ENCODE results near the gene GRIN3B. TPM values are rescaled to one million over a fixed set of nuclear protein-coding genes. Genes with fewer than 3 reads are reported as not detected.
"Not testable (repeated sequence)": the region's sequence is repeated elsewhere in the genome, so short reads cannot be mapped to it uniquely, and the experiment has no call there.

Gene GRIN3B
- total and polyA plus RNA-seq, 2 of the 4 experiments (the other 2 are of a cell fraction): under 0.01 to 0.91 TPM

DNA sequence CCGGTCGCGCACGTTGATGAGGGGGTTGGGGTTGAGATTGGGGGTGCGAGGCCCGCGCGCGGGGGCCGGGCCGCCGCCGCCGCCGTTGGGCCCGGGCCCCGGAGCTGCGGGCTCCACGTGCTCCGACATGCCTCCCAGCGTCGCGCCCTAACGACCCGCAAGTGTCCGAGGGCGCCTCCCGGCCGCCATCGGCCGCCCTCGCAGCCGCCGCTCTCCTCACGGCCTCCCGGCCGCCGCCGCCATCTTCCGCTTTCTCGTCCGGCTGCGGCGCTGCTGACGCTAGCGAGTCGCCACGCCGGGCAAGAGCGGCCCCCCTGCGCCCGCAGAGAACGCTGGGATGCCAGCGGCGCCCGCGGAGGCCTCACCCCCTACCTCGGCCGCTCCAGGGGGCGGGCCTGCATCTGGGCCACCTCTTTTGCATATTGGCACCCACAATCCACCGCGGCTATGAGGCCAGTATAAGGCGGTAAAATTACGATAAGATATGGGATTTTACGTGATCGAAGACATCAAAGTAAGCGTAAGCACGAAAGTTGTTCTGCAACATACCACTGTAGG lies 20.7 kb downstream of the GRIN3B start, which contains the start of gene TMEM259:
TMEM259 (minus strand) TSS at position 256 of the 558 bp plus-strand sequence; CDS start at position 129, 127 bp downstream.
- Histone ChIP-seq H3K36me3 (ENCODE audit: control insufficient read depth, insufficient read depth, low read length) (no peaks in the 10 kb centered on the region), H4K8ac (ENCODE audit: low read depth in 2 of 2, low read length in 2 of 2) (peak within 1 kb of the TSS; percentile 66 to 99), H3K9ac (ENCODE audit: low read depth, low read length) (peak within 1 kb of the TSS; percentile 93), H3K27ac (ENCODE audit: insufficient read depth, low read length) (peak within 1 kb of the TSS; percentile 66), H4K91ac (ENCODE audit: insufficient read depth, low read depth, low read length) (peak within 1 kb of the TSS; percentile 91), H3K27me3 (ENCODE audit: control insufficient read depth, insufficient read depth, low read length) (no peaks in the 10 kb centered on the region), H3K56ac (ENCODE audit: extremely low read depth, insufficient read depth, low read length) (peak within 1 kb of the TSS; percentile 91), H4K20me1 (ENCODE audit: insufficient read depth, low read length) (peaks cover 50% of the 10 kb centered on the region), H3K4me2 (ENCODE audit: low read depth, low read length) (peak within 1 kb of the TSS; percentile 98), H3K4me3 (ENCODE audit: insufficient read depth, low read depth, low read length) (peak within 1 kb of the TSS; percentile 66), H3K9me3 (ENCODE audit: control insufficient read depth, insufficient read depth, low read length) (no peaks in the 10 kb centered on the region), H4K5ac (ENCODE audit: low read depth, low read length) (peak within 1 kb of the TSS; percentile 67), H2AK5ac (ENCODE audit: low read depth, low read length) (peak within 1 kb of the TSS; percentile 90), H3K79me1 (ENCODE audit: low read depth in 1 of 2, low read length in 2 of 2) (peaks cover 0 to 45% of the 10 kb centered on the region in 2 experiments; a peak in 3 of 4 replicates), H2BK20ac (ENCODE audit: low read depth, low read length) (peak within 1 kb of the TSS; percentile 96; the same call in 1 of the 2 replicates), H2BK5ac (ENCODE audit: low read depth, low read length, poor library complexity, severe bottlenecking) (peak within 1 kb of the TSS; percentile 97), H3K4me1 (ENCODE audit: control insufficient read depth, insufficient read depth, low read length) (peaks cover 32% of the 10 kb centered on the region), H3K9me1 (ENCODE audit: insufficient read depth, low read length) (peaks cover 9% of the 10 kb centered on the region; the same call in 1 of the 2 replicates), H3K14ac (replicated peaks; ENCODE audit: low read depth, low read length) (peak within 1 kb of the TSS; percentile 96), H2BK120ac (ENCODE audit: low read depth, low read length) (peak within 1 kb of the TSS; percentile 96), H2BK15ac (ENCODE audit: low read depth, low read length) (peak within 1 kb of the TSS; percentile 91; the same call in 1 of the 3 replicates), H3K4ac (ENCODE audit: low read depth, low read length) (peak within 1 kb of the TSS; percentile 89), H3K23ac (ENCODE audit: low read depth, low read length) (peak within 1 kb of the TSS; percentile 95), H2AK9ac (replicated peaks; ENCODE audit: low read depth, low read length, poor library complexity) (peak within 1 kb of the TSS; percentile 95), H3K18ac (ENCODE audit: low read depth, low read length) (peak within 1 kb of the TSS; percentile 88; the same call in 1 of the 2 replicates), H2AFZ (replicated peaks; ENCODE audit: low read length, poor library complexity) (peak within 1 kb of the TSS; percentile 84)
- ChIA-PET POLR2A (ENCODE audit: unreplicated experiment) (interaction anchor here (0.6 kb wide), 1 partner anchor 169 kb away, joined by 11 read pairs; no protein-coding TSS in a partner anchor), CTCF (no interaction called here)
- peak; percentile 93 for ATAC-seq (ENCODE audit: low read depth)
- in situ Hi-C loops (cut with MboI; ENCODE audit: low sequenced_read_pairs): no loop called here
- TF ChIP-seq MXI1 (IDR thresholded peaks at IDR 0.05; ENCODE audit: borderline replicate concordance, low read depth, low read length) (peak; percentile 72; the same call in 1 of the 2 replicates), RAD21 (IDR thresholded peaks at IDR 0.05; ENCODE audit: low read length) (no peak), MAFK (IDR thresholded peaks at IDR 0.05; ENCODE audit: low read depth, low read length) (0 out of 2 replicates have a peak, but pooled peaks have one; percentile 9), MAZ (IDR thresholded peaks at IDR 0.05; ENCODE audit: borderline replicate concordance, low read depth, low read length) (peak; percentile 90), RFX5 (IDR thresholded peaks at IDR 0.05; ENCODE audit: low read depth, low read length) (no peak)
- intact Hi-C loops (cut with micrococcal nuclease): no loop called here
- dilution Hi-C loops (cut with HindIII; ENCODE audit: low sequenced_read_pairs, unreplicated experiment): no loop called here
- peak; percentile 96 for DNase-seq
- 0% methylated on average over 13 of the region's 68 CpGs; no CpG with 5 or more reads in 1 of the 2 experiments for whole genome bisulfite sequencing, 2 experiments (ENCODE audit: extremely low coverage in 2 of 2, insufficient read length in 1 of 2)
- no TSS peak for BruUV-seq (replicated peaks)

DNA sequence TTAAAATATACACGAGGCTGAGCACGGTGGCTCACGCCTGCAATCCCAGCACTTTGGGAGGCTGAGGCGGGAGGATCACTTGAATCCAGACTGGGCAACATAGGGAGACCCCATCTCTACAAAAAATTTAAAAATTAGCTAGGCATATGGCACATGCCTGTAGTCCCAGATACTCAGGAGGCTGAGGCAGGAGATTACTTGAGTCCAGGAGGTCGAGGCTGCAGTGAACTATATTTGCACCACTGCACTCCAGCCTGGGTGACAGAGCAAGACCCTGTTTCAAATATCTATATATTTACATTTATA lies 23.6 kb downstream of the GRIN3B start:
- peaks cover 0 to 22% of the 10 kb centered on the region in 2 experiments; a peak in 3 of 4 replicates for H3K79me1 ChIP-seq (ENCODE audit: low read depth in 1 of 2, low read length in 2 of 2)
- H4K8ac ChIP-seq (ENCODE audit: low read depth in 2 of 2, low read length in 2 of 2); H2AK5ac ChIP-seq (ENCODE audit: low read depth, low read length); H3K18ac ChIP-seq (ENCODE audit: low read depth, low read length); H3K27ac ChIP-seq (ENCODE audit: insufficient read depth, low read length); H3K4me3 ChIP-seq (ENCODE audit: insufficient read depth, low read depth, low read length); H2BK15ac ChIP-seq (ENCODE audit: low read depth, low read length); H3K4ac ChIP-seq (ENCODE audit: low read depth, low read length); H2BK120ac ChIP-seq (ENCODE audit: low read depth, low read length); H3K56ac ChIP-seq (ENCODE audit: extremely low read depth, insufficient read depth, low read length); H3K4me2 ChIP-seq (ENCODE audit: low read depth, low read length); H3K9ac ChIP-seq (ENCODE audit: low read depth, low read length); intact Hi-C loops (cut with micrococcal nuclease); H3K23ac ChIP-seq (ENCODE audit: low read depth, low read length); POLR2A ChIA-PET (ENCODE audit: unreplicated experiment); H3K36me3 ChIP-seq (ENCODE audit: control insufficient read depth, insufficient read depth, low read length); DNase-seq; ATAC-seq (ENCODE audit: low read depth); in situ Hi-C loops (cut with MboI; ENCODE audit: low sequenced_read_pairs); H2AFZ ChIP-seq (replicated peaks; ENCODE audit: low read length, poor library complexity); H2AK9ac ChIP-seq (replicated peaks; ENCODE audit: low read depth, low read length, poor library complexity); CTCF ChIA-PET; H2BK20ac ChIP-seq (ENCODE audit: low read depth, low read length); H3K14ac ChIP-seq (replicated peaks; ENCODE audit: low read depth, low read length); BruUV-seq (replicated peaks); H3K9me3 ChIP-seq (ENCODE audit: control insufficient read depth, insufficient read depth, low read length); H4K91ac ChIP-seq (ENCODE audit: insufficient read depth, low read depth, low read length); H3K9me1 ChIP-seq (ENCODE audit: insufficient read depth, low read length); H3K27me3 ChIP-seq (ENCODE audit: control insufficient read depth, insufficient read depth, low read length); H2BK5ac ChIP-seq (ENCODE audit: low read depth, low read length, poor library complexity, severe bottlenecking); H4K5ac ChIP-seq (ENCODE audit: low read depth, low read length); dilution Hi-C loops (cut with HindIII; ENCODE audit: low sequenced_read_pairs, unreplicated experiment): not testable (repeated sequence)
- H4K20me1 ChIP-seq (ENCODE audit: insufficient read depth, low read length): peaks cover 41% of the 10 kb centered on the region
- no CpG with 5 or more reads among the region's 5 CpGs for WGBS, 2 experiments (ENCODE audit: extremely low coverage in 2 of 2, insufficient read length in 1 of 2)
- peaks cover 13% of the 10 kb centered on the region for H3K4me1 ChIP-seq (ENCODE audit: control insufficient read depth, insufficient read depth, low read length)

All from IMR-90 (cell line).